ENCODE data around the gene CLEC4E.
"Not testable (repeated sequence)": the region's sequence is repeated elsewhere in the genome, so short reads cannot be mapped to it uniquely, and the experiment has no call there.

GRCh38 chr12:8496074-8496473, 44.6 kb downstream of the CLEC4E start:
- TF ChIP-seq, protein P1, sequence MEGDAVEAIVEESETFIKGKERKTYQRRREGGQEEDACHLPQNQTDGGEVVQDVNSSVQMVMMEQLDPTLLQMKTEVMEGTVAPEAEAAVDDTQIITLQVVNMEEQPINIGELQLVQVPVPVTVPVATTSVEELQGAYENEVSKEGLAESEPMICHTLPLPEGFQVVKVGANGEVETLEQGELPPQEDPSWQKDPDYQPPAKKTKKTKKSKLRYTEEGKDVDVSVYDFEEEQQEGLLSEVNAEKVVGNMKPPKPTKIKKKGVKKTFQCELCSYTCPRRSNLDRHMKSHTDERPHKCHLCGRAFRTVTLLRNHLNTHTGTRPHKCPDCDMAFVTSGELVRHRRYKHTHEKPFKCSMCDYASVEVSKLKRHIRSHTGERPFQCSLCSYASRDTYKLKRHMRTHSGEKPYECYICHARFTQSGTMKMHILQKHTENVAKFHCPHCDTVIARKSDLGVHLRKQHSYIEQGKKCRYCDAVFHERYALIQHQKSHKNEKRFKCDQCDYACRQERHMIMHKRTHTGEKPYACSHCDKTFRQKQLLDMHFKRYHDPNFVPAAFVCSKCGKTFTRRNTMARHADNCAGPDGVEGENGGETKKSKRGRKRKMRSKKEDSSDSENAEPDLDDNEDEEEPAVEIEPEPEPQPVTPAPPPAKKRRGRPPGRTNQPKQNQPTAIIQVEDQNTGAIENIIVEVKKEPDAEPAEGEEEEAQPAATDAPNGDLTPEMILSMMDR (IDR thresholded peaks at IDR 0.05 in 2 of 3, conservative IDR thresholded peaks at IDR 0.05 in 1 of 3; ENCODE audit: borderline replicate concordance in 1 of 3, insufficient read depth in 1 of 3, low read depth in 2 of 3, low read length in 2 of 3): not testable (repeated sequence)
- not testable (repeated sequence) for TF ChIP-seq POLR2A (IDR thresholded peaks at IDR 0.05; ENCODE audit: borderline replicate concordance, extremely low read depth, insufficient read depth, insufficient read length); ATF3 (IDR thresholded peaks at IDR 0.05); ZFX (IDR thresholded peaks at IDR 0.05); POLR2AphosphoS5 (IDR thresholded peaks at IDR 0.05; ENCODE audit: low read depth, low read length)
- TF ChIP-seq, protein P2, sequence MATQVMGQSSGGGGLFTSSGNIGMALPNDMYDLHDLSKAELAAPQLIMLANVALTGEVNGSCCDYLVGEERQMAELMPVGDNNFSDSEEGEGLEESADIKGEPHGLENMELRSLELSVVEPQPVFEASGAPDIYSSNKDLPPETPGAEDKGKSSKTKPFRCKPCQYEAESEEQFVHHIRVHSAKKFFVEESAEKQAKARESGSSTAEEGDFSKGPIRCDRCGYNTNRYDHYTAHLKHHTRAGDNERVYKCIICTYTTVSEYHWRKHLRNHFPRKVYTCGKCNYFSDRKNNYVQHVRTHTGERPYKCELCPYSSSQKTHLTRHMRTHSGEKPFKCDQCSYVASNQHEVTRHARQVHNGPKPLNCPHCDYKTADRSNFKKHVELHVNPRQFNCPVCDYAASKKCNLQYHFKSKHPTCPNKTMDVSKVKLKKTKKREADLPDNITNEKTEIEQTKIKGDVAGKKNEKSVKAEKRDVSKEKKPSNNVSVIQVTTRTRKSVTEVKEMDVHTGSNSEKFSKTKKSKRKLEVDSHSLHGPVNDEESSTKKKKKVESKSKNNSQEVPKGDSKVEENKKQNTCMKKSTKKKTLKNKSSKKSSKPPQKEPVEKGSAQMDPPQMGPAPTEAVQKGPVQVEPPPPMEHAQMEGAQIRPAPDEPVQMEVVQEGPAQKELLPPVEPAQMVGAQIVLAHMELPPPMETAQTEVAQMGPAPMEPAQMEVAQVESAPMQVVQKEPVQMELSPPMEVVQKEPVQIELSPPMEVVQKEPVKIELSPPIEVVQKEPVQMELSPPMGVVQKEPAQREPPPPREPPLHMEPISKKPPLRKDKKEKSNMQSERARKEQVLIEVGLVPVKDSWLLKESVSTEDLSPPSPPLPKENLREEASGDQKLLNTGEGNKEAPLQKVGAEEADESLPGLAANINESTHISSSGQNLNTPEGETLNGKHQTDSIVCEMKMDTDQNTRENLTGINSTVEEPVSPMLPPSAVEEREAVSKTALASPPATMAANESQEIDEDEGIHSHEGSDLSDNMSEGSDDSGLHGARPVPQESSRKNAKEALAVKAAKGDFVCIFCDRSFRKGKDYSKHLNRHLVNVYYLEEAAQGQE (IDR thresholded peaks at IDR 0.05; ENCODE audit: low read depth): not testable (repeated sequence)

Measured in HCT116 (cell line).